Mucosa of stomach (tissue), 1 donor: ENCODE results near the gene EVC.

Experiments
- H3K27me3 ChIP-seq: one replicate; pipeline ENCODE4 v1.7.0; 2013; ENCODE audit warnings: mild to moderate bottlenecking, low read length; ENCODE audit not compliant: control insufficient read depth, insufficient read depth
- H3K36me3 ChIP-seq: one replicate; pipeline ENCODE4 v1.7.0; 2013; ENCODE audit warnings: low read length; ENCODE audit not compliant: control insufficient read depth, insufficient read depth
- H3K4me1 ChIP-seq: one replicate; pipeline ENCODE4 v1.7.0; 2013; ENCODE audit warnings: mild to moderate bottlenecking, low read length; ENCODE audit not compliant: control insufficient read depth, insufficient read depth
- H3K4me3 ChIP-seq: one replicate; pipeline ENCODE4 v1.7.0; 2013; ENCODE audit warnings: low read length
- H3K9ac ChIP-seq: one replicate; pipeline ENCODE4 v1.7.0; 2013; ENCODE audit warnings: mild to moderate bottlenecking, low read length, moderate library complexity
- H3K9me3 ChIP-seq: one replicate; pipeline ENCODE4 v1.7.0; 2013; ENCODE audit warnings: mild to moderate bottlenecking, low read length, moderate library complexity; ENCODE audit not compliant: control insufficient read depth
- donor health status: Pancreatic carcinoma.

The EVC gene

DNA sequence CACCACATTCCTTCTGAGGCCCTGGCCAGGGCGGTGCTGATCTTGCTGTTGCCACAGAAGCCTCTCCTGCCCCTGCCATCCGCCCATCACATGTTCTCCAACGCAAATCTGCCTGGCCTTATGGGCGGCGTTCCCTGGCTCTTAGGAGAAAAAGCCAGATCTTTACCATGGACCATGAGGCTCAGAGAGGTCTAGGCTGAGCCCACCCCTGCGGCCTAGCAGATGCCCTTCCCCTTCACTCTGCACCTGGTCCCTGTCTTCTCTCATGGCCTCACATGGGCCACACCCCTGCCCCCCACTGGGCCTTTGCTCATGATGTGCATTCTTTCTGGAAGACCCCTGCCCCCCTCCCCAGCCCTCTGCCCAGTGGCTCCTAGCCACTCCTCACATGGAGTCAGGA is 103.4 kb downstream of the EVC start:
- Histone ChIP-seq H3K27me3 (no peaks in the 10 kb centered on the region), H3K36me3 (peaks cover 5% of the 10 kb centered on the region), H3K9me3 (no peaks in the 10 kb centered on the region), H3K4me3 (no peak overlapping the region), H3K4me1 (no peaks in the 10 kb centered on the region), H3K9ac (no peak overlapping the region)

GRCh38 chr4:5815641-5816040 is 104.6 kb downstream of the EVC start:
- Histone ChIP-seq H3K4me1 (no peaks in the 10 kb centered on the region), H3K27me3 (no peaks in the 10 kb centered on the region), H3K9me3 (no peaks in the 10 kb centered on the region), H3K4me3 (no peak overlapping the region), H3K9ac (no peak overlapping the region), H3K36me3 (no peaks in the 10 kb centered on the region)

DNA sequence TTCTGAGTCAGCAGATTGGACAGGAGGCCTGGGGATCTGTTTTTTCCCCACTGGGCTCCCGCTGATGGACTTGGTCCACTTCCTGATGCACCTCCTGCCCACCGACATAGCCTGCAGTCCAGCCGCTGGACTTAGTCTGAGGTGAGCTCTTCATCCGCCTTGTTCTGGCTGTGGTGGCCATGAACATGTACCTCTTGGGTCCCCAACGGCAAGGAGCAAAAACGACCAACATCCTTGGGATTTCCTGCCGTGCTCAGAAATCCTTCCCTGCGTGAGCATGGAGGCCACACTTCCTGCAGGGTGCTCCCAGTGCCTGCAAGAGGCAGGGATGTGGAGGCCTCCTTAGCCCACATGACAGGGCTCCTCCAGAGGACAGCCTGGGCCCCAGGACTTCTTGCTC is 105.1 kb downstream of the EVC start:
- no peaks in the 10 kb centered on the region for H3K36me3 ChIP-seq
- no peaks in the 10 kb centered on the region for H3K9me3 ChIP-seq
- no peak overlapping the region for H3K9ac ChIP-seq
- H3K4me1 ChIP-seq: no peaks in the 10 kb centered on the region
- no peak overlapping the region for H3K4me3 ChIP-seq
- H3K27me3 ChIP-seq: no peaks in the 10 kb centered on the region

DNA sequence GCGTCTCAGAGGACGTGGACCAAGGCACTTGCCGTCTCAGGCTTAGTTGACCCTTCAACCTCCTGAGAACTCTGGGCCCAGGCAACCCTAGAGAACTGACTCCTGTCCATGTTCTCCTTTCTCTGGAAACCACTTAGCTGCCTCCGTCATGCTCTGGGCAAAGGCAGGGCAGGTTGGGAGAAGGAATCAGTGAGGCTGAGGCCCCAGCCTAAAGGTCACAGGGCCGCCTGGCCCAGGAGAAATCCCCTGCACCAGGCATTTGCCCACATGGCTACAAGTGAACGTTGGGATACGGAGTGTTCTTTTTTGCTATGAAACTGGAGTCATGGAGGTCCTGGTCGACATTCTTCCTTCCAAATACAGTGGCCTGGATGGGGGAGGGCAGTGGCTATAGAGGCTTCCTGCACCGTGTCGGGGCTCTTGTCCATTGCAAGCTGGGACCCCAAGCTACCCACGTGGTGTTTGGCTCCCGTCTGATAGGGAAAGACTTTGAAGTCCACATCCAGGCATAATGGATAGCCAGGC is 105.9 kb downstream of the EVC start:
- peaks cover under 1% of the 10 kb centered on the region for H3K4me1 ChIP-seq
- H3K9ac ChIP-seq: no peak overlapping the region
- H3K36me3 ChIP-seq: no peaks in the 10 kb centered on the region
- H3K27me3 ChIP-seq: no peaks in the 10 kb centered on the region
- H3K4me3 ChIP-seq: no peak overlapping the region
- H3K9me3 ChIP-seq: no peaks in the 10 kb centered on the region

DNA sequence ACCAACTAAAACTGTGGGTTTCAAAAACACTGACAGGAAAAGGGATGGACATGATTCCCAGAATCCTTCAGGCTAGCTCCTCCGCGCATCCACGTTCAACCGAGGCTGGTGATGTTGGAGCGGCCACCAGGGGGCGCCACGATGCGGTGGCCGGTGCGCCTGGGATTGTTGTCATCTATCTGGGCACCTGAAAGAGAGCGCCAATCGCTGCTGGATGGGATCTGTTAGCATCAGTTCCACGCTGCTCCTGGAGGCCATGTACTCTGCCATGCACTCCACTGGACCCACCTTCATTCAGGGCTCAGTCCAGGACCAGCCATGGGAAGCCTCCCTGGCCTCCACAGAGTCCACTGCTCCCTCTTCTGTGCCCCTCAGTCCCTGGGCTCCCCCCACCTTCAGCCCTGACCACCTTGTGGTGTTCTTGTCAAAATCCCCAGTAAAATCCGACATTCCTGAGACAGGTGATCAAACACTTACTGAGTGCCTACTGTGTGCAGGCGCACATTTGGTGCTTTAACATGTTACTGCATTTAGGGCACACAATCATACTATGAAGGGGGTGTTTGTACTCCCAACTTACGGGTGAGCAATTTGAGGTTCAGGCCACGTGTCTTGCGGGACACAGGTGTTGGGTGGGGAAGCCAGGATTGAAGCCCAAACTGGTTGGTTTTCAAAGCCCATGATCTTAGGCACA is 110.8 kb downstream of the EVC start:
- H3K36me3 ChIP-seq: no peaks in the 10 kb centered on the region
- H3K9me3 ChIP-seq: no peaks in the 10 kb centered on the region
- peaks cover 21% of the 10 kb centered on the region for H3K4me1 ChIP-seq
- no peak overlapping the region for H3K4me3 ChIP-seq
- H3K27me3 ChIP-seq: no peaks in the 10 kb centered on the region
- H3K9ac ChIP-seq: no peak overlapping the region

DNA sequence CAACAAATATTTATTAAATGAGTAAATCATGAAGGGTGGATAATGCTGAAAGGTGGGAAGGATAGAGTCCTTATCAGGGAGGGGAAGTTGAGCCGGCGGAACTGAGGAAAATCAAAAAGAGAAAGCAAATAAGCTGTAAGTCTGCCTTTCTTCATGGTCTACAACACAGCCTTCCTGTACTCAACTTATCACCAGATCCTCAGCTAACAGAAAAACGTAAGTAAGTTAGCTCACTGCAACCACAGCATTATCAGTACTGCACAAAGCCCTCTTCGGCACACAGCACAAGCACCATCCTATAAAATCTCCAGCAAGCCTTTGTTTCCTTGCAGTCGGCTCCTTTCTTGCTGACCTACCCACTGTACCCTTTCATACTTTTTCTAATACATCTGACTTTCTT is 111.6 kb downstream of the EVC start:
- Histone ChIP-seq H3K9me3 (no peaks in the 10 kb centered on the region), H3K4me1 (peaks cover 26% of the 10 kb centered on the region), H3K4me3 (no peak overlapping the region), H3K36me3 (no peaks in the 10 kb centered on the region), H3K27me3 (no peaks in the 10 kb centered on the region), H3K9ac (no peak overlapping the region)

GRCh38 chr4:5823542-5824211 is 112.7 kb downstream of the EVC start:
- Histone ChIP-seq H3K9me3 (no peaks in the 10 kb centered on the region), H3K4me3 (no peak overlapping the region), H3K4me1 (peaks cover 26% of the 10 kb centered on the region), H3K36me3 (no peaks in the 10 kb centered on the region), H3K27me3 (no peaks in the 10 kb centered on the region), H3K9ac (no peak overlapping the region)

DNA sequence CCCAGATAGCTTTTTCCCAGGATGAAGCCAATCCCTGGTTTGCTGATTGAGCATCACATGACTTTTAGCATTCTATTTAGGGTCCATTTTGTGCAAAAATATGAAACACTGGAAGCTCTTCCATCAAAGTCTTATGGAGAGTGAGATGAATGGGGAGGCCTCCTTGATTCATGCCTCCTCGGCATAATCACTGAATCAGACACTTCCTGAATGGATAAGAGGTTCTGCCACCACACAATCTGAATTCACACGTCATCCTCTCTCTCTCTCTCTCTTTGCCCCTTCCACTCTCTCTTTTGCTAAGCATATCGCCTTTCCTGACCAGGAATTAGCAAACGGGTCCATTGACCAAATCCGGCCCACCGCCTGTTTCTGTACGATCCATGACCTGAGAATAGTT is 113.2 kb downstream of the EVC start:
- Histone ChIP-seq H3K9me3 (no peaks in the 10 kb centered on the region), H3K4me3 (no peak overlapping the region), H3K27me3 (no peaks in the 10 kb centered on the region), H3K9ac (no peak overlapping the region), H3K36me3 (no peaks in the 10 kb centered on the region), H3K4me1 (peaks cover 26% of the 10 kb centered on the region)

GRCh38 chr4:5824635-5825034 is 113.6 kb downstream of the EVC start:
- Histone ChIP-seq H3K9me3 (no peaks in the 10 kb centered on the region), H3K9ac (no peak overlapping the region), H3K4me3 (no peak overlapping the region), H3K36me3 (no peaks in the 10 kb centered on the region), H3K27me3 (no peaks in the 10 kb centered on the region), H3K4me1 (peaks cover 26% of the 10 kb centered on the region)

DNA sequence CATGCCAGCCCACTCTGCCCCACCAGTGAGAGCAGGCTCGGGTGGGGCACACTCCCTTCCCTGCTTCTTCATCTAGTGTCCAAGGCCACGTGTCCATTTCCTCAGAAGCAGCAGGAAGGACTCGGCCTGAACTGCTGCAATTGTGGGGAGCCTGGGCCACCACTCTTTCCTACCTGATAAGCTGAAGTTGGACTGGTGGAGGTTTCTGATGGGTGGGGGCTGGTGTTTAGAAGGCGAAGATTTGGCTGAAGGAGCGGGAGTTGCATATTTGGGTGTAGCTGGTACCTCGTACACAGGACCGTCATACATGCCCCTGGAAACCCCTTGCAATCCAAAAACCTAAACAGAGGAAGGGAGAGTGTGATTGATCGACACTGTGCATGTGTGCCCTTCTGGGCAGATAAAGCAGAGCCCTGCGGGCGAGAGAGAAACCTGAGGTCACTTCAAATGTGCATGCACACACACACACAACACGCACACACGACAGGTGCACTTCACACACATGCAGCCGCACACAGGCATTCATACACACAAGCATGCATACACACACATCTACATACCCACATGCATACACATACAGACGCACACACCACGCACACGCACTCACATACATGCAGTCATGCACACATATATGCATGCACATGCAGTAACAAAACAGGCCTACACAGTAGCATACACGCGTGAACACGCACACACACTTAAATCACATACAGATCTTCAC is 114.5 kb downstream of the EVC start:
- Histone ChIP-seq H3K4me1 (peaks cover 26% of the 10 kb centered on the region), H3K27me3 (no peaks in the 10 kb centered on the region), H3K36me3 (no peaks in the 10 kb centered on the region), H3K4me3 (no peak overlapping the region), H3K9me3 (no peaks in the 10 kb centered on the region), H3K9ac (no peak overlapping the region)

DNA sequence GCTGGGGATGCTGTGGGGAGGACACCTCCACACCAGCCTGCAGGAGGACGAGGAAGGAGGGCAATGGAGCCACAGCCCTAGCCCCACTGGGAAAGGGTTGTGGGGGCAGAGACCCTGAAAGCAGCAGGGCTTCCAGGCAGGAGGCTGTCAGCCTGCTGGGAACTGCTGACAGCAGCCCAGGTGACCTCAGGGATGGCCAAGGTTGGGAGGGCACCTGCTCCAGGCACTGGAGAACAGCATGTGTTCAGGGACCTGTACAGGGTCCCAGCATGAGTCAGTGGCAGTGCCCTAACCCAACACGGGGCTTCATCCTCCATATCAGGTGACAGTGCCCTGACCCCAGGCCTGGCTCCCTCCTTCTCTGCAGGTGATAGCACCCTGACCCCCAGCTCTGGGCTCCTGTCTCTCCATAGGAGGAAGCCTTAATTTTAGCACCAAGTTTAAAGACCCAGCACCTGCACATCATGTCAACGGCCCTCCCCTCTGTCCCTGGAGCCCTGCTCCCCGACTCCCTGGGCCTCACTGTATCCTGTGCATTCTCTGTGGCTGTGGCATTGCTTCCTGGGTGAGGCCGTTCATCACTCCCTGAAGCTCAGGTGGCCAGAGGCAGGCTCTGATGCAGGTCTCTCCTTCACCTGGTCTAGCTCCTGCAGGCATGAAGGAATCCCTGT is 115.6 kb downstream of the EVC start:
- no peaks in the 10 kb centered on the region for H3K36me3 ChIP-seq
- H3K9me3 ChIP-seq: no peaks in the 10 kb centered on the region
- H3K9ac ChIP-seq: no peak overlapping the region
- peaks cover 26% of the 10 kb centered on the region for H3K4me1 ChIP-seq
- H3K27me3 ChIP-seq: no peaks in the 10 kb centered on the region
- H3K4me3 ChIP-seq: no peak overlapping the region
